Measurements from ENCODE around the gene MVP.

DNA sequence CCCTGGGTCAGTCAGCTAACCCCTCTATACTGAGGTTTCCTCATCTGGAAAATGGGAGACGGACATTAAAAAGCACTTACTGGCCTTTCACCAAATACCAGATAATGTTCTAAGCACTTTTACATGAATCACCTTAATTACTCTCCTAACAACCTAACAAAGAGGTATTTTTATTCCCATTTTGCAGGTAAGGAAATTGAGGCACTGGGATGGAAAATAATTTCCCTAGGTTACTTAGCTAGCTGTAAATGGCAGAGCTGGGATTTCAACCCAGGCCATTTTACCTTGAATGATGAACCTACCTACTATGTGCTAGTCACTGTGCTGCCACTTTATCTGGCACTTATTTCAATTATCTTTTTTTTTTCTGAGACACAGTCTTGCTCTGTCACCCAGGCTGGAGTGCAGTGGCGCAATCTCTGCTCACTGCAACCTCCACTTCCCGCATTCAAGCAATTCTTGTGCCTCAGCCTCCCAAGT is 26.0 kb upstream of the MVP start:
- TF ChIP-seq POLR2A (IDR thresholded peaks at IDR 0.05; ENCODE audit: low read length) (no peak), GATA1 (IDR thresholded peaks at IDR 0.05; ENCODE audit: low read depth, low read length) (no peak)
